C4-2B (cell line): ENCODE data around the gene FGL2.
"Not testable (repeated sequence)": the region's sequence is repeated elsewhere in the genome, so short reads cannot be mapped to it uniquely, and the experiment has no call there.

Experiments
- CTCF ChIP-seq: fragments of 450-650 bp; conservative IDR thresholded peaks from 2 replicates; pipeline ENCODE4 v1.5.1; 2017; ENCODE audit warnings: mild to moderate bottlenecking
- ZFX ChIP-seq: fragments of 450-650 bp; IDR thresholded peaks from 2 replicates; pipeline ENCODE4 v1.6.1; 2017

- not testable (repeated sequence) for TF ChIP-seq CTCF, ZFX
These were observed 47.4 kb downstream of the FGL2 start for GRCh38 chr7:77152232-77152631.
